ENCODE results near the gene PDGFD. TPM values are rescaled to one million over a fixed set of nuclear protein-coding genes. Genes with fewer than 3 reads are reported as not detected.

PDGFD gene
- total RNA-seq, 4 donors from 2014 or later: 4.4 to 7.2 (median 5.2) TPM

- no peak for TF ChIP-seq EP300 (IDR thresholded peaks at IDR 0.05)
- TF ChIP-seq POLR2A (IDR thresholded peaks at IDR 0.05): no peak
- no peak for TF ChIP-seq POLR2AphosphoS5 (IDR thresholded peaks at IDR 0.05)
- TF ChIP-seq CTCF (IDR thresholded peaks at IDR 0.05): no peak
- WGBS: 70% methylated on average over 4 of the region's 4 CpGs
- no peaks in the 10 kb centered on the region for H3K4me1 ChIP-seq
- H3K27me3 ChIP-seq: no peaks in the 10 kb centered on the region
- no peak for DNase-seq (ENCODE audit: low spot score in 2 of 2)
- H3K27ac ChIP-seq: no peak overlapping the region
- no peaks in the 10 kb centered on the region for H3K36me3 ChIP-seq
- H3K9me3 ChIP-seq: no peaks in the 10 kb centered on the region
- H3K4me3 ChIP-seq: no peak overlapping the region
Measured at GRCh38 chr11:103988595-103988969, 175.4 kb downstream of the PDGFD start.

- TF ChIP-seq POLR2A (IDR thresholded peaks at IDR 0.05): no peak
- TF ChIP-seq EP300 (IDR thresholded peaks at IDR 0.05): no peak
- no peak for TF ChIP-seq CTCF (IDR thresholded peaks at IDR 0.05)
- TF ChIP-seq POLR2AphosphoS5 (IDR thresholded peaks at IDR 0.05): no peak
Measured at GRCh38 chr11:103987629-103988594, 176.0 kb downstream of the PDGFD start.

GRCh38 chr11:103985041-103985440, 178.9 kb downstream of the PDGFD start:
- Histone ChIP-seq H3K27ac (no peak overlapping the region), H3K36me3 (no peaks in the 10 kb centered on the region), H3K4me3 (no peak overlapping the region), H3K4me1 (no peaks in the 10 kb centered on the region), H3K9me3 (no peaks in the 10 kb centered on the region), H3K27me3 (no peaks in the 10 kb centered on the region)
- TF ChIP-seq EP300 (IDR thresholded peaks at IDR 0.05) (no peak), POLR2AphosphoS5 (IDR thresholded peaks at IDR 0.05) (no peak), CTCF (IDR thresholded peaks at IDR 0.05) (no peak), POLR2A (IDR thresholded peaks at IDR 0.05) (no peak)
- 100% methylated on average over 1 of the region's 1 CpG for WGBS
- no peak for DNase-seq (ENCODE audit: low spot score in 2 of 2)

More at GRCh38 chr11:103987629-103988594, 176.0 kb downstream of the PDGFD start:
- Histone ChIP-seq H3K27me3 (no peaks in the 10 kb centered on the region), H3K4me1 (no peaks in the 10 kb centered on the region), H3K4me3 (no peak overlapping the region), H3K27ac (no peak overlapping the region), H3K9me3 (no peaks in the 10 kb centered on the region), H3K36me3 (no peaks in the 10 kb centered on the region)
- DNase-seq (ENCODE audit: low spot score in 2 of 2): no peak
- WGBS: 84% methylated on average over 9 of the region's 9 CpGs

GRCh38 chr11:103980108-103980507, 183.8 kb downstream of the PDGFD start:
- Histone ChIP-seq H3K9me3 (no peaks in the 10 kb centered on the region), H3K4me1 (no peaks in the 10 kb centered on the region), H3K27me3 (no peaks in the 10 kb centered on the region), H3K36me3 (no peaks in the 10 kb centered on the region), H3K4me3 (no peak overlapping the region), H3K27ac (no peak overlapping the region)
- no peak for DNase-seq (ENCODE audit: low spot score in 2 of 2)
- 83% methylated on average over 1 of the region's 1 CpG for WGBS
- TF ChIP-seq POLR2AphosphoS5 (IDR thresholded peaks at IDR 0.05) (no peak), CTCF (IDR thresholded peaks at IDR 0.05) (no peak), EP300 (IDR thresholded peaks at IDR 0.05) (no peak), POLR2A (IDR thresholded peaks at IDR 0.05) (no peak)
